GM18505 (cell line): ENCODE results near the gene BCL2L11.
"Not testable (repeated sequence)": the region's sequence is repeated elsewhere in the genome, so short reads cannot be mapped to it uniquely, and the experiment has no call there.

ENCODE experiments used
- ATAC-seq: cut with Tn5 transposase; IDR thresholded peaks from one replicate; pipeline ENCODE4 v1.9.1; 2021; ENCODE audit not compliant: unreplicated experiment
- POLR2A ChIP-seq: IDR thresholded peaks from 4 replicates; pipeline ENCODE4 v1.6.1; 2011; ENCODE audit warnings: borderline replicate concordance; ENCODE audit not compliant: insufficient read depth, insufficient read length; ENCODE audit errors: extremely low read depth

Gene BCL2L11, protein sequence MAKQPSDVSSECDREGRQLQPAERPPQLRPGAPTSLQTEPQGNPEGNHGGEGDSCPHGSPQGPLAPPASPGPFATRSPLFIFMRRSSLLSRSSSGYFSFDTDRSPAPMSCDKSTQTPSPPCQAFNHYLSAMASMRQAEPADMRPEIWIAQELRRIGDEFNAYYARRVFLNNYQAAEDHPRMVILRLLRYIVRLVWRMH

GRCh38 chr2:111120253-111121027, at the start of gene BCL2L11:
Gene BCL2L11, plus strand, starts transcription at chr2:111120914. Its CDS starts 2,832 bp downstream, at chr2:111123746.
- peak; percentile 50 for ATAC-seq
- TF ChIP-seq POLR2A, result peak; percentile 68

- ATAC-seq, result no peak
- TF ChIP-seq POLR2A, result no peak
These were observed 49.0 kb upstream of the BCL2L11 start for GRCh38 chr2:111071600-111072171.

GRCh38 chr2:111072220-111072871, 48.4 kb upstream of the BCL2L11 start:
- TF ChIP-seq POLR2A, result no peak
- ATAC-seq, result no peak

- ATAC-seq, result not testable (repeated sequence)
These were observed 38.1 kb upstream of the BCL2L11 start for GRCh38 chr2:111082659-111083058.

GRCh38 chr2:111091811-111092211, 28.9 kb upstream of the BCL2L11 start:
- TF ChIP-seq POLR2A, result no peak
- ATAC-seq, result no peak

DNA sequence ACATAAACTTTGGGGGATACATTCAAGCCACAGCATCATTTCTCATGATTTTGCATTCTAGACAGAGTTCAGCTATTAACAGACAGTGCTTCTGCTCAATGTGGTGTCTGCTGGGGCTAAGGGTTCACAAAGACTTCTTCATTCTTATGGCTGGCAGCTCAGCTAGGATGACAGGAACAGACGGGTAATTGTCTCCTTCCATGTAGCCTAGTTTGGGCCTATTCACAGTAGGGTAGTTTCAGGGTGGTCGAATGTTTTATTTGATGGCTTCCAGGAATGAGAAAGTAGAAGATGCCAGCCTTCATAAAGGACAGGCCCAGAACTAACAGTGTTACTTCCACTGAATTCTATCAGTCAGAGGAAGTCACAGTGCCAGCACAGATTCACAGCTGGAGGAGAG, 26.0 kb upstream of the BCL2L11 start:
- TF ChIP-seq POLR2A, result no peak
- ATAC-seq, result no peak

DNA sequence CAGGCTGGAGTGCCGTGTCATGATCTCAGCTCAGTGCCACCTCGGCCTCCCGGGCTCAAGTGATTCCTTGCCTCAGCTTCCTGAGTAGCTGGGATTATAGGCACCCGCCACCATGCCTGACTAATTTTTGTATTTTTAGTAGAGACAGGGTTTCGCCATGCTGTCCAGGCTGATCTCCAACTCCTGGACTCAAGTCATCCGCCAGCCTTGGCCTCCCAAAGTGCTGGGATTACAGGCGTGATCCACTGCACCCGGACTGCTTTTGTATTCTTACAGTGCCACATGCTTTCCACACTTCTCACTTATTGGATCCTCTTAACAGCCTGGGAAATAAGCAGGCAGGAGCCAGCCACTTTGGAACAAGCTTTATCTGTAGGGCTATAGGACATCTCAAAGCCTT, 25.3 kb upstream of the BCL2L11 start:
- TF ChIP-seq POLR2A, result no peak
- no peak for ATAC-seq

DNA sequence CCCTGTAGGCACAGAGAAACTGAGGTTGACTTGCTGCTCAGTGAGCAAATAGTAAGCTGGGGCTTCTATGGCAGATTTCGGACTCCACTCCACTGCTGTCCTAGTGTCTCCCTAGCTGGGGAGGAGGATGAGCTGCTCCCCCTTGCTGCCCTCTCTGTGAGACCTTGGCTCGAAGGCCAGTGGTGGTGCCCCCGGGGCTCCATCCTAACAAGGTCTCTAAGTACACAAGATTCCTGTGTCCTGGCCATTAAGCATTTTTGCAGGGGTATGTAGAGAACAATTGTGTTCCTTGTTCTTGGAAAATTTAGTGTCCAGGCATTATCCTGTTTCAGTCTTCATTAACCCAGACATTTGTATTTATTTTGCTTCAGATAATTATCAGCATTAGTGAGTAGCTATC, 21.3 kb upstream of the BCL2L11 start:
- no peak for ATAC-seq
- TF ChIP-seq POLR2A, result no peak

DNA sequence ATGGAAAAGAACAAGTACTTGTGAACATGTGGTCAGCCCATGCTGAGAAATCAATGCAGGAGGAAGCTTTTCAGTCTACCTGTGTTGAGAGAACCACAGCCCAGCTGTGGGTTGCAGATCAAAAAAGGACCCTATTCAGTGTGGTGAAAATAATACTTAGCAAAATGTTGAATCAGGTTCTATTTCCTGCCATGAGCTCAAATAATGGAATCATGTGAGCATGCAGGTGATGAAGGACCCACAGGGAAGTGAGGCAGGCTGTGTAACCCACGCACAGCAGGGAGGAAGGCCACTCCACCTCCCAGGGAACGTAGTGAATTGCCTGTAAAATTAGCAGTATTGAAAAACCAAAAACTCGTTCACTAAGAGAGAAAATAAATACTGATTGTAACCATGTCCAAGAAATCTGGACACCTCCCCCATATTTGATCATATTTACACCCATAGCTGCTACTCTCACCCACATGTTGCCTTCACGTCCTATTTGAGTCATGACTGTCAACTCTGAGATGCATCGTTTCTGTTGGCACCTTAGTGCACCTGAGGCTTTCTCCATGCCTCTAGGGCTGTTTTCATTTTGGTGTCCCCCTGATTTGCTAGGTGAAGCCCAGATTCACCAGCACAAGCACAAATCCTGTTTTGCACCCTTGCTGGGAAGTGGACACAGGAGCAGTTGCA, 20.5 kb upstream of the BCL2L11 start:
- no peak for ATAC-seq
- no peak for TF ChIP-seq POLR2A

DNA sequence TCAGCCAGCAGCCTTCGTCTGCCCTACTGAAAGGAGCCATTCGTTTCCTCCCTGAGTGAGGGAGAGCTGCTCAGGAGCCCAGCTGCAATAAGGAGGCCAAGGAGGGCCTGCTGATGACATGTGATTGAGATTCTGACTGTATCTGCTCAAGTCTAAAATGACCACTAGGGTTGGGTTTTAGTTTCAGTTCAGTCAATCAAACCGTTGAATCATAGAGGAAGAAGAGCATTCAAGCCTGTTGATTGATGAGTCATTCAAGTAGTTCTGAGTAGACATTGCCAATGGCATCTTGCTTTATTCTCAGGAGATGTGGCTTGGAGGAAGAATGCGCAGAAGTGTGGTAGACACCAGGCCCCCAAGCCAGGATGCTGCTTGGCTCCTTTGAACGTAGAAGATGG, 19.9 kb upstream of the BCL2L11 start:
- ATAC-seq, result peak; percentile 89
- no peak for TF ChIP-seq POLR2A

DNA sequence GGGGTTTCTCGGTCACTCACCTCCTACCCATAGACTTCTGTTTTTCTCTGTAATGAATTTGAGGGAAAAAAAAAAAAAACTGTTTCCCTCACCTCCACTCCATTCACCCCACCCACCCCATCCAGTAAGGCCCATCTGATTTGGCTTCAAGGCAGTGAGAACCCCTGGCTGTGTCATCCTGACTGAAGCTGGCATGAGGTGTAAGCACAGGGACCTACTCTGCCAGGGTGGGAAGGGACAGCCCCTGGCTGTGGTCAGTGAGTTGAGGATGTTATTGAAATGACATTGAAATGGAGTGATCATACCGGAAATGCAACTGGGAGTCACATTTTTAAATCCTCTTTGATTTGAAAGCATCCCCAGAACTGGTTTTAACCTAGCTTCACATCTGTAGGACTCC, 19.1 kb upstream of the BCL2L11 start:
- ATAC-seq, result no peak
- no peak for TF ChIP-seq POLR2A

GRCh38 chr2:111102216-111102615, 18.5 kb upstream of the BCL2L11 start:
- no peak for TF ChIP-seq POLR2A
- ATAC-seq, result no peak

GRCh38 chr2:111105926-111106325, 14.8 kb upstream of the BCL2L11 start:
- TF ChIP-seq POLR2A, result no peak
- no peak for ATAC-seq
